ENCODE measurements around the gene LMOD2.

The LMOD2 gene

DNA sequence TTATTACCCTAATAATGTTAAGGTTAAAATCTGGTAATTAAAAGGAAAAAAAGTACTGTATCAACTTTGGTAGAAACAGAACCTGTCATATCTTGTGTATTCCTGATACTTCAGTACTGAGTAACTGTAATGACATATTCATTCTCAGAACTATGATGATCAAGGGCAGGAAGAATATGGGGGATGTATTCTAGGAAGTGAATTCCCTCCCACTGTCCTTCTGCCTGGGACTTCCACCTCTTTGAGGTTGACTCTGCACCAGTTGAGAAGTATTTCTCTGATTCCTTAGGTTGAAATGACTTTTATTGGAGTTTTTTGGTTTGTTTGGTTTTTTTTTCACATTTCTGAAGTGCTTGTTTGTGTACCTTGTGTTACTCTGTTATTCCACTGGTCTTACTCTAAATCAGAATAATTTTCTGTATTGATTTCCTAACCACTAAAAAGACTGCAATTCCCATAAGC, 56.2 kb downstream of the LMOD2 start:
- Histone ChIP-seq H3K4me1 (ENCODE audit: control insufficient read depth, insufficient read depth, low read length) (peaks cover 10% of the 10 kb centered on the region; the same call in 1 of the 2 replicates), H3K36me3 (ENCODE audit: control insufficient read depth in 2 of 2, insufficient read depth in 1 of 2, low read length in 2 of 2) (peaks cover 13 to 14% of the 10 kb centered on the region in 2 experiments), H3K27ac (ENCODE audit: extremely low read depth, low read depth, low read length) (no peak overlapping the region), H3K4me3 (ENCODE audit: low read depth, low read length) (no peak overlapping the region), H3K9me3 (ENCODE audit: control insufficient read depth, insufficient read depth, low read depth, low read length) (no peaks in the 10 kb centered on the region)
- TF ChIP-seq ZNF398 (tag by site-specific recombination; IDR thresholded peaks at IDR 0.05), result no peak
- no peak for TF ChIP-seq KLF16 (tag by site-specific recombination; IDR thresholded peaks at IDR 0.05)
- no peak for TF ChIP-seq ZNF394 (tag by site-specific recombination; IDR thresholded peaks at IDR 0.05; ENCODE audit: borderline replicate concordance)
- TF ChIP-seq ZNF184 (tag by site-specific recombination; IDR thresholded peaks at IDR 0.05), result no peak
- no peak for TF ChIP-seq SCRT2 (tag by site-specific recombination; IDR thresholded peaks at IDR 0.05)
- no peak for TF ChIP-seq ZBTB1 (tag by site-specific recombination; IDR thresholded peaks at IDR 0.05)
- no peak for TF ChIP-seq ZNF704 (tag by site-specific recombination; IDR thresholded peaks at IDR 0.05)
- no peak for TF ChIP-seq HOXC10 (CRISPR knock-in tag; IDR thresholded peaks at IDR 0.05)
- no peak for TF ChIP-seq ZNF585B (tag by site-specific recombination; IDR thresholded peaks at IDR 0.05)
- no peak for TF ChIP-seq ZNF10 (tag by site-specific recombination; IDR thresholded peaks at IDR 0.05)
- no peak for TF ChIP-seq ZNF560 (tag by site-specific recombination; IDR thresholded peaks at IDR 0.05; ENCODE audit: borderline replicate concordance)
- ChIA-PET POLR2A (no interaction called here), CTCF (interaction anchor here (0.7 kb wide), 1 partner anchor 36 kb away, joined by 6 read pairs; no protein-coding TSS in a partner anchor)

GRCh38 chr7:123712619-123713018, 57.0 kb downstream of the LMOD2 start:
- H3K9me3 ChIP-seq (ENCODE audit: control insufficient read depth, insufficient read depth, low read depth, low read length), result no peaks in the 10 kb centered on the region
- peaks cover 10% of the 10 kb centered on the region; the same call in 1 of the 2 replicates for H3K4me1 ChIP-seq (ENCODE audit: control insufficient read depth, insufficient read depth, low read length)
- no peak for TF ChIP-seq KLF7 (tag by site-specific recombination; IDR thresholded peaks at IDR 0.05; ENCODE audit: borderline replicate concordance)
- no peak for TF ChIP-seq ZSCAN30 (tag by site-specific recombination; IDR thresholded peaks at IDR 0.05)
- no peak for TF ChIP-seq ZNF223 (tag by site-specific recombination; IDR thresholded peaks at IDR 0.05)
- TF ChIP-seq, protein P1, sequence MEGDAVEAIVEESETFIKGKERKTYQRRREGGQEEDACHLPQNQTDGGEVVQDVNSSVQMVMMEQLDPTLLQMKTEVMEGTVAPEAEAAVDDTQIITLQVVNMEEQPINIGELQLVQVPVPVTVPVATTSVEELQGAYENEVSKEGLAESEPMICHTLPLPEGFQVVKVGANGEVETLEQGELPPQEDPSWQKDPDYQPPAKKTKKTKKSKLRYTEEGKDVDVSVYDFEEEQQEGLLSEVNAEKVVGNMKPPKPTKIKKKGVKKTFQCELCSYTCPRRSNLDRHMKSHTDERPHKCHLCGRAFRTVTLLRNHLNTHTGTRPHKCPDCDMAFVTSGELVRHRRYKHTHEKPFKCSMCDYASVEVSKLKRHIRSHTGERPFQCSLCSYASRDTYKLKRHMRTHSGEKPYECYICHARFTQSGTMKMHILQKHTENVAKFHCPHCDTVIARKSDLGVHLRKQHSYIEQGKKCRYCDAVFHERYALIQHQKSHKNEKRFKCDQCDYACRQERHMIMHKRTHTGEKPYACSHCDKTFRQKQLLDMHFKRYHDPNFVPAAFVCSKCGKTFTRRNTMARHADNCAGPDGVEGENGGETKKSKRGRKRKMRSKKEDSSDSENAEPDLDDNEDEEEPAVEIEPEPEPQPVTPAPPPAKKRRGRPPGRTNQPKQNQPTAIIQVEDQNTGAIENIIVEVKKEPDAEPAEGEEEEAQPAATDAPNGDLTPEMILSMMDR (tag by site-specific recombination; IDR thresholded peaks at IDR 0.05), result no peak
- no peak for TF ChIP-seq ZNF391 (tag by site-specific recombination; IDR thresholded peaks at IDR 0.05; ENCODE audit: borderline replicate concordance, low read depth)
- no peak for TF ChIP-seq ZBTB48 (tag by site-specific recombination; IDR thresholded peaks at IDR 0.05)
- TF ChIP-seq ZXDB (tag by site-specific recombination; IDR thresholded peaks at IDR 0.05), result no peak
- TF ChIP-seq ZNF513 (tag by site-specific recombination; IDR thresholded peaks at IDR 0.05), result no peak
- TF ChIP-seq ZNF112 (tag by site-specific recombination; IDR thresholded peaks at IDR 0.05), result no peak
- TF ChIP-seq ZNF302 (tag by site-specific recombination; IDR thresholded peaks at IDR 0.05; ENCODE audit: low read depth), result no peak
- no peak for TF ChIP-seq ZNF510 (tag by site-specific recombination; IDR thresholded peaks at IDR 0.05; ENCODE audit: insufficient replicate concordance)
- TF ChIP-seq HOXA7 (CRISPR knock-in tag; IDR thresholded peaks at IDR 0.05; ENCODE audit: borderline replicate concordance), result no peak
- ChIA-PET CTCF (no interaction called here), POLR2A (no interaction called here)
- H3K36me3 ChIP-seq (ENCODE audit: control insufficient read depth in 2 of 2, insufficient read depth in 1 of 2, low read length in 2 of 2), result peaks cover 6% of the 10 kb centered on the region in 2 experiments; a peak in 2 of 3 replicates
- no peak overlapping the region for H3K4me3 ChIP-seq (ENCODE audit: low read depth, low read length)
- no peak overlapping the region for H3K27ac ChIP-seq (ENCODE audit: extremely low read depth, low read depth, low read length)

Measured in HEK293 (cell line).